ENCODE results near the gene SHLD1. TPM values are rescaled to one million over a fixed set of nuclear protein-coding genes. Genes with fewer than 3 reads are reported as not detected.

The SHLD1 gene
- total RNA-seq, 1 experiment from 2014 or later: 6.7 TPM

DNA sequence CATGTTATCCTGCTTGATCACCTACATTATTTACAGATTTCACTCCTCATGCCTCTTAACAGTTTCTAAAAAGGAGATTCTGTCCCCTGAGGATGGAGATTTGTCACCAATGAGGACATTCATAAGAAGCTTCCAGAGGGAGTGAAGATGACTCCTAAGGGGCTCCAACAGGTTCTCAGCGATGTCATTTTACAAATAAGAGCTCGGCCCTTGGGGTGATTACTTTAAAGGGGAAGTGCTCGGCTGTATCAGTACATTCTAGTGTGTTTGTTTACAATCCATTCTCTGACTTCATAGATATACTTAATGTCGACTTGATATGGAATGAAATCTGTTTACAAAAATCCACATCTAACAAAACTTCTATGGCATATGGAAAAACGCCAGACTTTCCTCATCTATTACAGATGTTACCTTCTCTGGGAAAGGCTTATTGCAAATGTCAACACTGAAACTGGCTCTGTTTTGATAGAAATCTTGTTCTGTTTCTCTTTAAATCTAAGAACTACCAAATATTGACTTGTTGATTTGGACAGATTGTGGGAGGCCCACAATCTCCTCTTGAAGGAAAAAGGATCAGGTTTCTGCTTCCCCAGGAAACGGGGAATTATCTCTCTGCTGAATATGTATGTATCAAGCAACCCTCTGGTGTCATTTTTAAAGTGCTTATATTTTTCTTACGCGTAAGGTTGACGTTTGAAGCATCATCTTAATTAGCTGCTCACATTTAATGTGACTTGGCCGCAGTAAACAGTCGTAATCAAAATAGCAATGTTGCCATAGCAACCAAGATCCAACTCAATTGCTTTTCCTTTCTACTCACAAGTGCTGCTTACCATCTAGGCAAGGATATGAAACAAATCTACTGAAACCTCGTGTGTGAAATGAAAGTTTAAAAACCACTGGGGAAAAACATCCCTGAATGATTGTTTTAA lies 95.7 kb downstream of the SHLD1 start:
- H3K9me3 Mint-ChIP-seq: no peaks in the 10 kb centered on the region
- Histone ChIP-seq H3K27ac (ENCODE audit: insufficient read length, low read depth, low read length) (no peak overlapping the region), H3K79me1 (ENCODE audit: insufficient read depth, low read depth, low read length, poor library complexity, severe bottlenecking) (no peaks in the 10 kb centered on the region), H4K91ac (ENCODE audit: insufficient read length, low read depth, low read length) (no peak overlapping the region), H3K14ac (ENCODE audit: insufficient read depth, low read length) (no peak overlapping the region; the same call in 1 of the 2 replicates), H3K9me3 (ENCODE audit: control insufficient read depth, low read depth, low read length) (no peaks in the 10 kb centered on the region), H3K9ac (ENCODE audit: extremely low read depth, insufficient read length, low read length) (no peak overlapping the region), H3K18ac (ENCODE audit: insufficient read length, low read depth, low read length) (no peak overlapping the region), H2BK12ac (ENCODE audit: insufficient read length, low read depth, low read length) (no peak overlapping the region), H4K5ac (ENCODE audit: insufficient read length, low read depth, low read length) (no peak overlapping the region), H3K4me2 (ENCODE audit: insufficient read depth, insufficient read length, low read length) (no peak overlapping the region), H3T11ph (ENCODE audit: low read length) (peak overlapping the region; percentile 63), H3K23ac (ENCODE audit: insufficient read length, low read depth, low read length) (no peak overlapping the region), H3K56ac (ENCODE audit: insufficient read length, low read depth, low read length) (no peak overlapping the region), H3K4me1 (ENCODE audit: insufficient read depth, low read length) (no peaks in the 10 kb centered on the region), H3K27me3 (ENCODE audit: insufficient read depth, low read length) (no peaks in the 10 kb centered on the region), H2BK5ac (ENCODE audit: insufficient read length, low read length) (no peak overlapping the region), H2BK20ac (ENCODE audit: low read depth, low read length, poor library complexity, severe bottlenecking) (no peak overlapping the region), H2BK15ac (ENCODE audit: low read depth, low read length) (no peak overlapping the region), H2AFZ (ENCODE audit: low read length) (no peak overlapping the region), H2AK5ac (ENCODE audit: insufficient read length, low read length) (no peak overlapping the region), H4K20me1 (ENCODE audit: control insufficient read depth, insufficient read depth, insufficient read length) (no peaks in the 10 kb centered on the region), H3K4ac (ENCODE audit: low read depth, low read length) (no peak overlapping the region), H4K8ac (replicated peaks; ENCODE audit: insufficient read length, low read depth, low read length) (no peak overlapping the region), H2BK120ac (ENCODE audit: low read depth, low read length, poor library complexity, severe bottlenecking) (no peak overlapping the region), H3K23me2 (ENCODE audit: insufficient read length, low read depth, low read length, poor library complexity, severe bottlenecking) (no peaks in the 10 kb centered on the region), H3K79me2 (ENCODE audit: insufficient read depth, low read length) (no peaks in the 10 kb centered on the region)
- TF ChIP-seq, protein P1, sequence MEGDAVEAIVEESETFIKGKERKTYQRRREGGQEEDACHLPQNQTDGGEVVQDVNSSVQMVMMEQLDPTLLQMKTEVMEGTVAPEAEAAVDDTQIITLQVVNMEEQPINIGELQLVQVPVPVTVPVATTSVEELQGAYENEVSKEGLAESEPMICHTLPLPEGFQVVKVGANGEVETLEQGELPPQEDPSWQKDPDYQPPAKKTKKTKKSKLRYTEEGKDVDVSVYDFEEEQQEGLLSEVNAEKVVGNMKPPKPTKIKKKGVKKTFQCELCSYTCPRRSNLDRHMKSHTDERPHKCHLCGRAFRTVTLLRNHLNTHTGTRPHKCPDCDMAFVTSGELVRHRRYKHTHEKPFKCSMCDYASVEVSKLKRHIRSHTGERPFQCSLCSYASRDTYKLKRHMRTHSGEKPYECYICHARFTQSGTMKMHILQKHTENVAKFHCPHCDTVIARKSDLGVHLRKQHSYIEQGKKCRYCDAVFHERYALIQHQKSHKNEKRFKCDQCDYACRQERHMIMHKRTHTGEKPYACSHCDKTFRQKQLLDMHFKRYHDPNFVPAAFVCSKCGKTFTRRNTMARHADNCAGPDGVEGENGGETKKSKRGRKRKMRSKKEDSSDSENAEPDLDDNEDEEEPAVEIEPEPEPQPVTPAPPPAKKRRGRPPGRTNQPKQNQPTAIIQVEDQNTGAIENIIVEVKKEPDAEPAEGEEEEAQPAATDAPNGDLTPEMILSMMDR (conservative IDR thresholded peaks at IDR 0.05): no peak
- WGBS (ENCODE audit: extremely low coverage, insufficient read length, low lambda C conversion rate): no CpG with 5 or more reads among the region's 12 CpGs
- H3K4me1 Mint-ChIP-seq: peaks cover 8 to 15% of the 10 kb centered on the region in 2 experiments
- no peak overlapping the region for H3K4me3 Mint-ChIP-seq
- H3K27ac Mint-ChIP-seq: no peak overlapping the region; a peak in 2 of 7 replicates
- no peaks in the 10 kb centered on the region for H3K27me3 Mint-ChIP-seq (ENCODE audit: low read depth)
- no peaks in the 10 kb centered on the region; a peak in 1 of 7 replicates for H3K36me3 Mint-ChIP-seq (ENCODE audit: insufficient read depth in 1 of 3, low read depth in 3 of 3)
- DNase-seq: no peak

Measured in H9 (cell line).